ENCODE data around the gene GPHN.

GPHN gene

GRCh38 chr14:66944872-66945271, 436.9 kb downstream of the GPHN start:
- DNase-seq (ENCODE audit: low read depth in 2 of 2) = no peak

GRCh38 chr14:66955159-66955558, 447.2 kb downstream of the GPHN start:
- DNase-seq (ENCODE audit: low read depth in 2 of 2) = no peak

GRCh38 chr14:66959437-66960050, 451.6 kb downstream of the GPHN start:
- no peak for DNase-seq (ENCODE audit: low read depth in 2 of 2)

- no peak for DNase-seq (ENCODE audit: low read depth in 2 of 2)
Observed at GRCh38 chr14:66965831-66966230, 457.9 kb downstream of the GPHN start.

- no peak for DNase-seq (ENCODE audit: low read depth in 2 of 2)
Observed at GRCh38 chr14:66972469-66972868, 464.5 kb downstream of the GPHN start.

GRCh38 chr14:66974397-66975025, 466.6 kb downstream of the GPHN start:
- no peak for DNase-seq (ENCODE audit: low read depth in 2 of 2)

DNA sequence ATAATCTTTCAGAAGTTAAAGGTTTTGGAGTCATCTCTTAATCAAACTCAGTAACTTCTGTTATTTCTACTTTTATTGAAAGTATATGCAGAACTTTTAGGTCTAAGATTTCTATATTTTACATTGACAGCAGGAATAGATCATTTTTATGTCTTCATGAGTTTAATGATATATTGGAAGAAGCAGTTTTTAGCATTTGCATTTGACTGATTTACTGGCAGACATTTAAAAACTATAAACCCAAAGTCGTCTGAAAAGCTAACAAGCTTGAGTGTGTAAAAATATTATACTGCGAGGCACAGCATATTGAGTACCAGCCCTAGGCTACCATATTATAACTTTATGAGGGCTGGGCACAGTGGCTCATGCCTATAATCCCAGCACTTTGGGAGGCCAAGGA, 467.3 kb downstream of the GPHN start:
- DNase-seq (ENCODE audit: low read depth in 2 of 2) = no peak

DNA sequence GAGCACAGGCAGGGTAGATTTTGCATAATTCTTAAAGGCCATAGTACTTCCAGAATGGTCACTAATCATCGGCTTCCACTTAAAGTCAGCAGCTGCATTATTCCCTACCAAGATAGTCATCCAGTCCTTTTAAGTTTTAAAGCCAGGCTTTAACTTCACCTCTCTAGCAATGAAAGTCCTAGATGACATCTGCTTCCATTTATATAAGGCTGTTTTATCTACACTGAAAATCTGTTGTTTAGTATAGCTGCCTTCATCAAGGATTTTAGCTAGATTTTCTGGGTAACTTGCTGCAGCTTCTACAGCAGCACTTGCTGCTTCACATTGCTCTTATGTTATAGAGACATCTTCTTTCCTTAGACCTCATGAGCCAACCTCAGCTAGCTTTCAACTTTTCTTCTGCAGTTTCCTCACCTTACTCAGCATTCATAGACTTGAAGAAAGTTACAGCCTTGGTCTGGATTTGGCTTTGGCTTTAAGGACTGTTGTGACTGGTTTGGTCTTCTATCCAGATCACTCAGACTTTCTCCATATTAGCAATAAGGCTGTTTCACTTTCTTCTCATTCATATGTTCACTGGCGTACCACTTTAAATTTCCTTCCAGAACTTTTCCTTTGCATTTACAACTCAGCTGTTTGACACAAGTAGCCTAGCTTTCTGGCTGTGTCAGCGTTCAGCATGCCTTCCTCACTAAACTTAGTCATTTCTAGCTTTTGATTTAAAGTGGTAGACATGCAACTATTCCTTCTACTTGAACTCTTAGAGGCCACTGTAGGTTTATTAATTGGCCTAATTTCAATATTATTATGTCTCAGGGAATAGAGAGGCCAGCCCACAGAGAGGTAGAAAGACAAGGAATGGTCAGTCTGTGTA, 471.4 kb downstream of the GPHN start:
- no peak for DNase-seq (ENCODE audit: low read depth in 2 of 2)

- DNase-seq (ENCODE audit: low read depth in 2 of 2) = no peak
Observed at GRCh38 chr14:66982247-66982646, 474.3 kb downstream of the GPHN start.

DNA sequence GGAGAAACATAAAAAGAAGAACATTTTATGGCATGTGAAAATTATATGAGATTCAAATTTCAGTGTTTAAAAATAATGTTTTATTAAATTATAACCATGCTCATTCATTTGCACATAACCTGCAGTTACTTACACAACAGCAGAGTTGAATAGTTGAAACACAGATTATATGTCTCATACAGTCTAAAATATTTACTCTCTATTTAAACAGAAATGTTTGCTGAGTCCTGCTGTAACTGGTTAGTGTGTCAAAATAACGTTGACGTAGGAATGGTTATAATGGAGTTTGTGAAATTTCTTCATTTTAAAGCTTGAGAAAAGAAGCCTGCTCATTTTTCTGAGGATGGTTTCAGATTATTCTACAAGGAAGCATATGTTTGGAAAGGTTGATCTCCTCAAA, 484.8 kb downstream of the GPHN start:
- no peak for DNase-seq (ENCODE audit: low read depth in 2 of 2)

DNA sequence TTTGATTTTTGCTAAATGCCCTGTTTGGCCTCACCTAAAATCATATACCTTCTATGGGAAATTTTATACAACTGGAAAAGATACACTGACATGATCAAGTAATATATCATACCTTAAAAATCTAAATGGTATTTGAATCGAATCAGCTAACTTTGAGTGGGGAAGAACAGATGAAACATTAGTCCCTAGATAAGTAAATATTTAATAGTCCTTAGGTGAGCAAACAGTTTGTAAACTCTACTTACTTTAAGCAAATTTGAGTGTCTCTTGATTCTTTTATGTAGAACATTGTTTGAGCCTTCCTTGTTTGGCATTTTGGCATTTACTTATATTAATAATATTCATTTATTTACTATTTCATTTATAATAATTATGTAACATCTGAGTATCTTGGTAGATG, 485.6 kb downstream of the GPHN start:
- no peak for DNase-seq (ENCODE audit: low read depth in 2 of 2)

DNA sequence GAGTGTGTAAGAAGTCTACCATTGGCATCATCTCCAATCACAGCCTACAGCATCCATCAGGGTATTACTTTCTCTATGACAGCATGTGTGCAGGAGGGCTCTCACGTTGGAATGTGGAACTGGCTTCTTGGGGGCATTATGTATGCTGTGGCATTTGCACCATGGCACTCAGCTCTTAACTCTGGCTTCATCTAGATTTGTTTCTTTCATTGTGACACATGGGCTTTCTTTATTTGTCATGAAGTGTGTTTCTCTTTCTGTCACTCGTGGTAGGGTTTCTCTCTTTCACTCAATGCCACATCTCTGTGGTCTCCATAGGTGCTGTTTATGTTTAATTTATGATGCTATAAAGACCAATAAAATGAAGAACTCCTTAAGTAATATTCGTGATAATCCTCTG, 490.1 kb downstream of the GPHN start:
- peak in 1 of 2 donors; percentile 21 for DNase-seq (ENCODE audit: low read depth in 2 of 2)

- no peak for DNase-seq (ENCODE audit: low read depth in 2 of 2)
Observed at GRCh38 chr14:66999978-67000377, 492.0 kb downstream of the GPHN start.

- no peak for DNase-seq (ENCODE audit: low read depth in 2 of 2)
Observed at GRCh38 chr14:67002994-67003753, 495.2 kb downstream of the GPHN start.

- DNase-seq (ENCODE audit: low read depth in 2 of 2) = no peak
Observed at GRCh38 chr14:67004521-67004920, 496.6 kb downstream of the GPHN start.

DNA sequence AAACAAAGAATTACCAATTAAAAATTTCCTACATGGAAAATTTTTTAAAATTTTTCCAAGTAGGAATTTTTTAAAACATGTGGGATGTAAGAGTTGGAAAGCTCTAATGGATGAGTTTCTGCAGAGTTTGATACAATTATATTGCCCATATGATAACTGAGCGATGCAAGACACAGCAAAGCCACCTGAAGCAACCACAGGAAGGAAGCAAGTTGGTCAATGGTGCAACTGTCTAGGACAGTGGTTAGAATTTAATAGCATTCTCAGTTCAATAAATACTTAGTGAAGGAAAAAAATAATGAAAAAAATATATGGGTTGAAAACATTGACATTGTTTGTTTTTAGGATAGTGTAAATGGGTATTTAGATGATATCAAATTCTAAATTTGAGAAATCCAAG, 502.7 kb downstream of the GPHN start:
- DNase-seq (ENCODE audit: low read depth in 2 of 2) = no peak

DNA sequence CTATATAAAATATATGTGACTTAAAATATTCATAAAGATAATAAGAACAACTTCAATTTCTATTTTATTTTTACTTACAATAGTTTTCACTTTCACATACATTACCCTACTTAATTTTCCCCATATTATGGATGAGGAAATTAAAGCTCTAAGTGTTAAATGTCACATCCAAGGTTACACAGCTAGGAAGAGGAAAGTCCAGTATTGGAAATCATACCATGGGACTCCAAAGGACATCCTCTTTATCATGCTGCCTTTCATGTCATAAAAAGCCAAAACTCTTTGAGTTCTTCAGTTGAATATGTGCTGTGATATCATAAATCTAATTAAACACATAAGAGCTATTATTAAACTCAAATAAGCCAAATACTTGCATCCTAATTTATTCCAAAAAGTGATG, 508.9 kb downstream of the GPHN start:
- DNase-seq (ENCODE audit: low read depth in 2 of 2) = no peak

DNA sequence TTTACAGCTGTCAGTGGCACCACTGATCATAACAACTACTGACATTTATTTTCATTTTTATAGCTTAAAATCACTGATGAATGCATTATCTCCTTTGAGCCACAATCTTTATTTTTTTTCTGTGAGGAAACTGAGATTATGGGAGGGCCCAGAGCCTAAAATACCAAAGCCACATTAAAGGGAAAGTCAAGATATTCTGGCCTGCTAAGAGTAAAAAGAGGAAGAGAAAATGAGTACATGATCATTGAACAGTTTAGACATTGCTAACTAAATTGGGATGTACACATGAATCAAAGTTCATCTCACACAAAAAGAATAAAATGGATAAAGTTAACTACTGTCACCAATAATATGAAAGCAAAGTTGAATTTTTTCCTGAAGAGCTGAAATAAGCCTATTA, 510.8 kb downstream of the GPHN start:
- no peak for DNase-seq (ENCODE audit: low read depth in 2 of 2)

DNA sequence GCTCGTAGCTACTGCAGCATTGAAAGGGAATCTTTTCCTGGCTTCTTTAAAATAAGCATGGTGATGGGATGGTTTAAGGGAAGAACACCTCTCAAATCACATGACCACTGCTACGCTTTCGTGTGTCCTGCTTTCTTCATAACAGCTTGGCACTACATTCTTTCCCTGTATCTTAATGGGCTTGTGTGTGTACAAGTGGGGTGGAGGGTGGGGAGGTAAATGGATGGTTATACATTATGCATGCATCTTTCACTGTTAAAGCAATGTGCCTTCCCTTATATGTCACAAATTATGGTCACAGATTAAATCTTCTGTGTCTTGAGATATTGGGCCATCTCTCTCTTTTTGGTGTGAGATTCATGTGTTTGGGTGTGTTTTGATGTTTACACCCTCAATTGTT, 511.8 kb downstream of the GPHN start:
- DNase-seq (ENCODE audit: low read depth in 2 of 2) = no peak

DNA sequence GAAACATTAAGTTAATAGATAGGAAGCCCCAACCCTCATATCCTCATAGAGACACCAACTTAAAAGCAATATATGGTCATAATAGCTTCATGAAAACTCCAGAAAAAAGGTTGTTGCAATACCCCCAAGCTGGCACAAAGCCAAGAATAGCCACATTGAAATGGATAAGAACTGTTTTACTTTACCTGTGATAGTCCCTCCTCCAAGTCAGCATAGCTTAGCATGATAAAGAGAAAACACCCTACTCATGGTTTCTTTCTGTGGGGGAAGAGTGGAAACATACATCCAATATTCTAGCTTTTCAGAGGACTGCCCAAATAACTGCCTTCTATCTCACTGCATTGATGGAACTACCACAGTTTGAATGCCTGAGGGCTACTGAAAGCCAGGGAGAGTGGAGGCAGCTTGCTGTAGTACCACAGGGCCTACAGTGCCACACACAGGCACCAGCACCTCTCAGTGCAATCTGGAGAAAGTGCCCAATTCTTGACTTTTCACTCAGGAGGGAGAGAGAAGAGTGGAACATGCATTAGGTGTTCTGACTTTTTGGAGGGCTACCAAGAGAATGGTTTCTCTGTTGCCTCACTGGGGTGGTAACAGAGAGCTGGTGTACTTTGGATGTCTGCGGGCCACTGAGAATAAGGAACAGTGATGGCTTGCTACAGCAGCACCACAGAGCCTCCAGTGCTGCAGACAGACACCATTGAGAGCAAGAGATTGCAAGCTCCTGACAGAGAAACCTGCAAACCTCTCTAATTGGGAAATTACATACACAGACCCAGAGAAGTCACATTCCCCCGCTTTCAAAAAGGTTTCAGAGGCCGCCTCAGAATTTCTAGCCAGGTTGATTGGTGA, 524.2 kb downstream of the GPHN start:
- DNase-seq (ENCODE audit: low read depth in 2 of 2) = no peak

GRCh38 chr14:67045440-67045839, 537.5 kb downstream of the GPHN start:
- no peak for DNase-seq (ENCODE audit: low read depth in 2 of 2)
